GM23248 (cell line): ENCODE data around the gene TXNL4A. TPM values are rescaled to one million over a fixed set of nuclear protein-coding genes. Genes with fewer than 3 reads are reported as not detected.

Experiments used
- DNase-seq: peaks from one replicate; pipeline ENCODE4 v3.0.0-alpha.2; 2015
- H2AFZ ChIP-seq: fragments of 200-600 bp; sonication (generic); 2 replicates; pipeline ENCODE4 v1.6.1; 2016; ENCODE audit warnings: antibody characterized with exemption
- H3F3A ChIP-seq: fragments of 200-600 bp; sonication (generic); 2 replicates; pipeline ENCODE4 v1.6.1; 2016; ENCODE audit warnings: mild to moderate bottlenecking, antibody characterized with exemption, mixed run types; ENCODE audit not compliant: insufficient read depth
- H3K27ac ChIP-seq: fragments of 200-600 bp; sonication (generic); 2 replicates; pipeline ENCODE4 v1.5.1; 2016; ENCODE audit warnings: mild to moderate bottlenecking
- H3K27me3 ChIP-seq: fragments of 200-600 bp; sonication (generic); replicated peaks from 2 replicates; pipeline ENCODE4 v1.6.1; 2016; ENCODE audit warnings: mild to moderate bottlenecking; ENCODE audit not compliant: insufficient read depth
- H3K36me3 ChIP-seq: fragments of 200-600 bp; sonication (generic); 2 replicates; pipeline ENCODE4 v1.6.1; 2016; ENCODE audit warnings: low read depth, mild to moderate bottlenecking
- H3K4me1 ChIP-seq: fragments of 200-600 bp; sonication (generic); 2 replicates; pipeline ENCODE4 v1.6.1; 2016; ENCODE audit warnings: mild to moderate bottlenecking; ENCODE audit not compliant: insufficient read depth
- H3K4me2 ChIP-seq: fragments of 200-600 bp; sonication (generic); one replicate; pipeline ENCODE4 v1.6.1; 2016; ENCODE audit warnings: mild to moderate bottlenecking; ENCODE audit not compliant: unreplicated experiment
- H3K4me3 ChIP-seq: fragments of 200-600 bp; sonication (generic); 2 replicates; pipeline ENCODE4 v1.5.1; 2016; ENCODE audit warnings: mild to moderate bottlenecking
- H3K79me2 ChIP-seq: fragments of 200-600 bp; sonication (generic); 2 replicates; pipeline ENCODE4 v1.6.1; 2016; ENCODE audit warnings: mild to moderate bottlenecking; ENCODE audit not compliant: insufficient read depth
- H3K9ac ChIP-seq: fragments of 200-600 bp; sonication (generic); 2 replicates; pipeline ENCODE4 v1.6.1; 2016; ENCODE audit warnings: mild to moderate bottlenecking
- H3K9me2 ChIP-seq: fragments of 200-600 bp; sonication (generic); 2 replicates; pipeline ENCODE4 v1.6.1; 2016; ENCODE audit warnings: mixed run types, mild to moderate bottlenecking, moderate library complexity; ENCODE audit not compliant: insufficient read depth
- H3K9me3 ChIP-seq: fragments of 200-600 bp; sonication (generic); one replicate; pipeline ENCODE4 v1.6.1; 2017; ENCODE audit warnings: low read depth
- H4K20me1 ChIP-seq: fragments of 200-600 bp; sonication (generic); 2 replicates; pipeline ENCODE4 v1.6.0; 2016; ENCODE audit not compliant: insufficient read depth
- EZH2 ChIP-seq: fragments of 200-600 bp; sonication (generic); IDR thresholded peaks from 2 replicates; pipeline ENCODE4 v1.6.1; 2018; ENCODE audit warnings: antibody characterized with exemption, mild to moderate bottlenecking; ENCODE audit not compliant: insufficient read depth, poor library complexity, severe bottlenecking
- EZH2phosphoT487 ChIP-seq: fragments of 200-600 bp; sonication (generic); IDR thresholded peaks from 2 replicates; pipeline ENCODE4 v1.6.1; 2018; ENCODE audit warnings: antibody characterized with exemption, moderate library complexity, mild to moderate bottlenecking, low read depth; ENCODE audit not compliant: insufficient read depth
- WGBS, 2 experiments: methylation state at CpG; one replicate each; pipeline ENCODE4 v1.1.6; 2015 to 2017; ENCODE audit warnings: low lambda C conversion rate in 2 of 2, low coverage in 1 of 2; ENCODE audit errors: missing lambda C conversion rate in 2 of 2; 5-methylcytosine and 5-hydroxymethylcytosine counted together
- in situ Hi-C: fragments of 300-500 bp; cut with MboI; formaldehyde crosslinking; loops from 2 replicates; pipeline ENCODE4 v1.15.0; 2020
- polyA plus RNA-seq: library from polyadenylated mRNA; unstranded; fragments of >200 nt; fragmentation: Nextera tagmentation; extraction: Ambion mirVana; gene quantifications from 2 replicates; pipeline ENCODE4 v1.2.1, GENCODE V29; 2016
- total RNA-seq: library from RNA; depleted of rRNA; stranded (reverse); fragments of >200 nt; shearing (Covaris generic); gene quantifications from 2 replicates; pipeline ENCODE4 v1.2.3, GENCODE V29; 2014

The TXNL4A gene
- total and polyA plus RNA-seq, 2 experiments from 2014 or later = 17.4 to 192 TPM

DNA sequence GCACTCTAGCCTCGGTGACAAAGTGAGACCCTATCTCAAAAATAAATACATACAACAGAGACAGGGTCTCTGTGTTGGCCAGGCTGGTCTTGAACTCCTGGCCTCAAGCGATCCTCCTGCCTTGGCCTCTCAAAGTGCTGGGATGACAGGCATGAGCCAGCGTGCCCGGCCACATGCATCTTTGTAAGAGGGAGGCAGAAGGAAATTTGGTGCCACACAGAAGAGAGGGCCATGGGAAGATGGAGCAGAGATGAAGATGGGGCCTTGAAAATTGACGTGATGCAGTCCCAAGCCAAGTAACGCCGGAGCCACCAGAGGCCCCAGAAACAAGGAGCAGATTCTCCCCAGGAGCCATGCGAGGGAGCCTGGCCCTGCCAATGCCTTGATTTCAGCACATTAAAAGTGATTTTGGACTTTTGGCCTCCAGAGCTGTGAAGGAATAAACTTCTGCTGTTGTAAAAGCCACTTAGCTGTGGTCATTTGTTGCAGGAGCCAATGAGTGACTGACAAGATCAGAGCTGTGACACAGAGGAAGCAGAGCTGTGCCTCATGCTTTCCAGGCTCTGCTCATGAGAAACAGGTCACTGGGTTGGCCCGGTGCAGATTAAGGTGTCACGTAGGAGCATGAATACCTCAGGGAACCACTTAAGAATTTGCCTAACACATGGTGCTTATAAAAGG lies 34.3 kb downstream of the TXNL4A start:
- no peak for TF ChIP-seq EZH2phosphoT487
- TF ChIP-seq EZH2 = no peak
- Histone ChIP-seq H3K27ac (no peak overlapping the region), H3K79me2 (peaks cover 17% of the 10 kb centered on the region), H3K9ac (no peak overlapping the region), H2AFZ (no peak overlapping the region), H3K4me2 (no peak overlapping the region), H3K9me2 (no peaks in the 10 kb centered on the region), H3K4me3 (no peak overlapping the region), H4K20me1 (no peaks in the 10 kb centered on the region), H3K36me3 (no peaks in the 10 kb centered on the region), H3K4me1 (peaks cover 9% of the 10 kb centered on the region), H3K9me3 (no peaks in the 10 kb centered on the region), H3F3A (no peaks in the 10 kb centered on the region), H3K27me3 (no peaks in the 10 kb centered on the region)
- in situ Hi-C loops = no loop called here
- DNase-seq = no peak
- 70 to 73% methylated on average over 10 of the region's 10 CpGs for WGBS, 2 experiments

DNA sequence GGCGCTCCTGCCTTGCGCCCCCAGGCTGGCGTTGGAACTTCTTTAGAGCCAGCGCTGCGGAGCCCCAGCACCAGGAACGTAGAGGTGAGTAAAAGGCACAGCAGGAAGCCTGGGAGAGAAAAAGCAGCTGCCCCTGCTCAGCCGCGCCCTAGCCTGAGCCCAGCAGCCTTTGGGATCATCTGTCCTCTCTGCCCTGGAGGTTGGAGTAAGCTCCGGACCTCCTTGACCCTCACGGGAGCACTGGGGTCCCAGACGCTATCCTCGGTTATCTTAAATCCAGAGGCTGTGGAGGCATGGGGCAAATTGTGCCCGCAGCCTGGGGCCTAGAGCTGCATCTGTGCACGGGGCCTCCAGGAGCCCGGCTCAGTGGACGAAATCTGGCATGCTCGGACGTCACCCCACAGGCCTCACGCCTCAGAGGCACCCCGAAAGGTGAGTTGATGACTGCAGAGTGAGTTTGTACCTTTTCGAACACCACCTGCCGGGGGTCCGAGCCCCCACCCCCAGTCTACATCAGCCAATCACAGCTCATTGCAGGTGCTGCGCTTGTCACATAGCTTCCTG lies 35.3 kb downstream of the TXNL4A start:
- Histone ChIP-seq H3K9me3 (no peaks in the 10 kb centered on the region), H3K9ac (no peak overlapping the region), H3F3A (no peaks in the 10 kb centered on the region), H4K20me1 (no peaks in the 10 kb centered on the region), H3K4me1 (peaks cover 9% of the 10 kb centered on the region), H3K4me3 (no peak overlapping the region), H3K9me2 (no peaks in the 10 kb centered on the region), H3K4me2 (no peak overlapping the region), H3K27me3 (no peaks in the 10 kb centered on the region), H3K36me3 (no peaks in the 10 kb centered on the region), H3K79me2 (peaks cover 27% of the 10 kb centered on the region), H2AFZ (no peak overlapping the region), H3K27ac (no peak overlapping the region)
- WGBS, 2 experiments = 95% methylated on average over 24 of the region's 24 CpGs
- TF ChIP-seq EZH2phosphoT487 (no peak), EZH2 (no peak)
- in situ Hi-C loops = no loop called here
- no peak for DNase-seq

DNA sequence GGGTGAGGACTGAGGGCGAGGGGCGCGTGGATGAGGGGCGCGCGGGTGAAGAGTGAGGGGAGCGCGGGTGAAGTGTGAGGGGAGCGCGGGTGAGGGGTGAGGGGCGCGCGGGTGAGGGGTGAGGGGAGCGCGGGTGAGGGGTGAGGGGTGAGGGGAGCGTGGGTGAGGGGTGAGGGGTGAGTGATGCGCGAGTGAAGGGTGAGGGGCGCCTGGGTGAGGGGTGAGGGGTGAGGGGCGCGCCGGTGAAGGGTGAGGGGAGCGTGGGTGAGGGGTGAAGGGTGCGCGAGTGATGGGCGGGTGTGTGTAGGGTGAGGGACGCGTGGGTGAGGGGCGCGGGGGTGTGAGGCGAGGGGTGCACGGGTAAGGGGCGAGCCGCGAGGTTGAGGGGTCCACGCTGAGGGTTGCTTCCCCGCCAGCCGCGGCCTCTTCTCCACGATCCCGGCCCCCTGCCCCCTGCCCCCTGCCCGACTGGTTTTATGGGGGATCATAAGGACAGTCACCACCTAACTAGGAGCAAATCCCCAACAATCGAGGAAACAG lies 35.8 kb downstream of the TXNL4A start:
- DNase-seq = no peak
- TF ChIP-seq EZH2 (no peak), EZH2phosphoT487 (no peak)
- Histone ChIP-seq H3K9ac (peak overlapping the region; percentile 85), H3K36me3 (no peaks in the 10 kb centered on the region), H3K27ac (no peak overlapping the region), H4K20me1 (no peaks in the 10 kb centered on the region), H3K27me3 (no peaks in the 10 kb centered on the region), H3K9me3 (no peaks in the 10 kb centered on the region), H3K4me3 (peak overlapping the region; percentile 84), H3K4me1 (peaks cover 9% of the 10 kb centered on the region), H3K9me2 (no peaks in the 10 kb centered on the region), H3F3A (no peaks in the 10 kb centered on the region), H3K4me2 (peak overlapping the region; percentile 71), H2AFZ (peak overlapping the region; percentile 85), H3K79me2 (peaks cover 33% of the 10 kb centered on the region)
- 17 to 47% methylated on average over 7 to 43 of the region's 43 CpGs for WGBS, 2 experiments
- in situ Hi-C loops = no loop called here

DNA sequence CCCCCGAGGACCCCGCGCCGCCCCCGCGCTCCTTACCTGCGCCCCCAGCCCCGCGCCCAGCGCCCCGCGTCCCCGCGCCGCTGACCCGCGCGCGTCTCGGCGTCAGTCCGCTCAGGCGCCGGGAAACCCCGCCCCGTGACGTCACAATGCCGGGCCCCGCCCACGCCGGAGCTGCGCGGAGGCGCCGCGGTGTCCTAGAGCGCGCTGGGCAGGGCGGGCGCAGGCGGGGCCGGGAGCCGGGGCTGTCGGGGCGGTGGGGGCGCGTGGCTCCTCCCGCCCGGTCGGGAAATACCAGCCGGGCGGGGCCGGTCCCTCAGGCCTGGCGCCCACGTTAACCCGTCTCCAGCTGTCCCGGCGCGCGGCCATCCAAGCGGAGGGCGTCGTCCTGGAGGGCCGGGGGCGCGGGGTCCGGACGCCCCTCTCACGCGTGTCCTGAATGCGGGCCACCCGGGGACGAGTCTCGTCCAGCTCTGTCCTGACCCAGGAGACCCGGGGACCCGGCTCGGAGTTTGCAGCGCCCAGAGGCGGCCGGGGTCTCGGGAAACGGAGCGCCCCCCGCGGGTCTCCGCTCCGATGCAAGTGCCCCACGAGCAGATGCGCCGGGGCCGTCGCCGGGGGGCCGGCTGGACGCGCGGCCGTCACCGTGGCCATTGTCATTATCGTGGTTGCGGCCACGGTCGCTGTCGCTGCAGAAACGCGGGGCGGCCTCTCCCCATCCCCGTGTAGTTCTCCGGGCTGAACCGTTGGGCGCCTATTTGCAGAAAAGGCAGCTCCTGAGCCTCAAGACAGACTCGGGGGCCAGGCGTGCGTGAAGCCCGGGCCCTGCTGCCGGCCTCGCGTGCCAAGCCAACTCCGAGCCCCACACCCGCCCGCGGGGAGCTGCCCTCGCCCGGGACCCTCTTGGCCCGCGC lies 36.6 kb downstream of the TXNL4A start, which contains the start of gene SLC66A2:
TSS of gene SLC66A2 (minus strand) at position 109 of the 911 bp plus-strand sequence. CDS start 727 bp downstream, outside the sequence.
- Histone ChIP-seq H3K4me3 (peak within 1 kb of the TSS; percentile 84), H3K27me3 (no peaks in the 10 kb centered on the region), H4K20me1 (no peaks in the 10 kb centered on the region), H3K4me2 (peak within 1 kb of the TSS; percentile 99), H2AFZ (peak within 1 kb of the TSS; percentile 85), H3K79me2 (peaks cover 38% of the 10 kb centered on the region), H3K9me2 (no peaks in the 10 kb centered on the region), H3K36me3 (no peaks in the 10 kb centered on the region), H3F3A (no peaks in the 10 kb centered on the region), H3K9ac (peak within 1 kb of the TSS; percentile 85), H3K4me1 (peaks cover 14% of the 10 kb centered on the region), H3K9me3 (no peaks in the 10 kb centered on the region), H3K27ac (peak within 1 kb of the TSS; percentile 40)
- TF ChIP-seq EZH2phosphoT487 (no peak), EZH2 (no peak)
- 2% methylated on average over 44 to 96 of the region's 126 CpGs for WGBS, 2 experiments
- in situ Hi-C loops = no loop called here
- DNase-seq = peak; percentile 95
